ENCODE measurements around the gene TMEM50A.
"Not testable (repeated sequence)": the region's sequence is repeated elsewhere in the genome, so short reads cannot be mapped to it uniquely, and the experiment has no call there.

GRCh38 chr1:25296501-25296900, 41.6 kb upstream of the TMEM50A start:
- TF ChIP-seq, protein P1, sequence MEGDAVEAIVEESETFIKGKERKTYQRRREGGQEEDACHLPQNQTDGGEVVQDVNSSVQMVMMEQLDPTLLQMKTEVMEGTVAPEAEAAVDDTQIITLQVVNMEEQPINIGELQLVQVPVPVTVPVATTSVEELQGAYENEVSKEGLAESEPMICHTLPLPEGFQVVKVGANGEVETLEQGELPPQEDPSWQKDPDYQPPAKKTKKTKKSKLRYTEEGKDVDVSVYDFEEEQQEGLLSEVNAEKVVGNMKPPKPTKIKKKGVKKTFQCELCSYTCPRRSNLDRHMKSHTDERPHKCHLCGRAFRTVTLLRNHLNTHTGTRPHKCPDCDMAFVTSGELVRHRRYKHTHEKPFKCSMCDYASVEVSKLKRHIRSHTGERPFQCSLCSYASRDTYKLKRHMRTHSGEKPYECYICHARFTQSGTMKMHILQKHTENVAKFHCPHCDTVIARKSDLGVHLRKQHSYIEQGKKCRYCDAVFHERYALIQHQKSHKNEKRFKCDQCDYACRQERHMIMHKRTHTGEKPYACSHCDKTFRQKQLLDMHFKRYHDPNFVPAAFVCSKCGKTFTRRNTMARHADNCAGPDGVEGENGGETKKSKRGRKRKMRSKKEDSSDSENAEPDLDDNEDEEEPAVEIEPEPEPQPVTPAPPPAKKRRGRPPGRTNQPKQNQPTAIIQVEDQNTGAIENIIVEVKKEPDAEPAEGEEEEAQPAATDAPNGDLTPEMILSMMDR (IDR thresholded peaks at IDR 0.05) = not testable (repeated sequence)
- TF ChIP-seq ZFX (IDR thresholded peaks at IDR 0.05; ENCODE audit: borderline replicate concordance) = not testable (repeated sequence)

Measured in 22Rv1 (cell line).